ENCODE data around the gene MALSU1.

MALSU1 gene

DNA sequence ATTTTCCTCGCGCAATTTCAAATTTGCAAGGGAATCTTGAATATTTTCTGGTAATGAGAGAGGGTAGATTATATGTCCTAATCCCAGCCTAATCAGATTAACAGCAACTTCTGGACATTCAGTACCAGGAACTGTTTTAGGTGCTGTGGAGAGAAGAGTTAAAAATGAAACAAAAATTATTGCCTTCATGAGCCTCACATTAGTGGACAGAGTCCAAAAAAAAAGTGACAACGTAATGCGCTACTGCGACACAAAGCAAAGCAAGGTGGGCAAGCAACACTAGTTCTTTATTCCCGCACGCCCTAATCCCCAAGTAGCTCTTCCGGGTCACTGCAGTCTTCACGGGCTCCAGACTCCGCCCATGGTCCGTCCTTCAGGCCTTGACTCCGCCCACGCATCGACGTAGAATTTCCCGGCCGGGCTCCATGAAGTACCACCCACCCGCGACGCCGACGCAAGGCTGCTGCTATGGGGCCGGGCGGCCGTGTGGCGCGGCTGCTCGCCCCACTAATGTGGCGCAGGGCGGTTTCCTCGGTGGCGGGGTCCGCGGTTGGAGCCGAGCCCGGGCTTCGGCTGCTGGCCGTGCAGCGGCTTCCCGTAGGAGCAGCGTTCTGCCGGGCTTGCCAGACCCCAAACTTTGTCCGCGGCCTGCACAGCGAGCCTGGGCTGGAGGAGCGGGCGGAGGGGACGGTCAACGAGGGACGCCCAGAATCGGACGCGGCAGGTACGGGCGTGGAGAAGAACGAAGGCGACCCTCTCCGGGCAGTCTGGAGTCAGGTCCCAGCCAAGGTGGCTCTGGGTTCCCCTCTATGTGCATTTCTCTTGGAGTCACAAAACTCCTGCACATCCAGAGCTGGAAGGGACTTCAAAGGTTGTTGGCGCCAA lies at the start of gene MALSU1:
TSS of gene MALSU1 (plus strand) at position 455 of the 885 bp plus-strand sequence. CDS start at position 469, 14 bp downstream.
- peak; percentile 98 for DNase-seq

DNA sequence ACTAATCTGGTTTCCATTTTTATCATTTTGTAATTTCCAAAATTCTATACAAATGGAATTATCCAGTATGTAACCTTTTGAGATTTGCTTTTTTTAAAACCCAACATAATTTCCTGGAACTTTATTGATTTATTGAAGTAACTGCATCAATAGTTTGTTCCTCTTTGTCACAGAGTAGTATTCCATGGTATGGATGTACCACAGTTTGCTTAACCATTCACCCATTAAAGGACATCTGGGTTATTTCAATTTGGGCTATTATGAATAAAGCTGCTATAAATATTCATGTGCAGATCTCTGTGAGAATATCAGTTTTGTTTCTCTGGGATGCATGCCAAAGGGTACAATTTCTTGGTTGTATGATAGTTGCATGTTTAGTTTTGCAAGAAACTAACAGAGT lies 49.7 kb upstream of the MALSU1 start:
- DNase-seq: no peak

DNA sequence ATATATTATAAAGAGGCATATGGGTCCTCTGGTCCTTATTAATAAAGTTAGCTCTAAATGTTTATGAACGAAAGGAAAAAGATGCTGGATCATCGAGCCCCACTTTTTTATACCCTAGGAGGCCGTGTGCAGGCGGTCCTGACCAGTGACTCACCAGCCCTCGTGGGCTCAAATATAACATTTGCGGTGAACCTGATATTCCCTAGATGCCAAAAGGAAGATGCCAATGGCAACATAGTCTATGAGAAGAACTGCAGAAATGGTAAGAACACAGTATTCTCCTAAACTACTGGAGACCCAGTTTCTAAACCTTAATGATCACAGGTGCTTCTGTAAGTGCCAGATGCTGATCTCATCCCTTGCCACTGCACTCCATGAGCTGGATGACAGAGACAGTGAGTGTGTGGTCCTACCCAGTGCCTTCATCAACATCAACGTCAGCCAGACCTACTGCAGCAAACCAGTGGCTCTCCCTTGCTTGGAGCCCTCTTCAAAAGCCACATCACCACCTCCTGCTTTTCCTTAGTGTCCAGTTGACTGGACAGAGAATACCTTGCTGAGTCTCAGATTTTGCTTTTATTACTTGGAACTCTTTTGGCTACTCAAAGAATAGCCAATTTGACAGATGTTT lies 45.0 kb upstream of the MALSU1 start:
- no peak for DNase-seq

DNA sequence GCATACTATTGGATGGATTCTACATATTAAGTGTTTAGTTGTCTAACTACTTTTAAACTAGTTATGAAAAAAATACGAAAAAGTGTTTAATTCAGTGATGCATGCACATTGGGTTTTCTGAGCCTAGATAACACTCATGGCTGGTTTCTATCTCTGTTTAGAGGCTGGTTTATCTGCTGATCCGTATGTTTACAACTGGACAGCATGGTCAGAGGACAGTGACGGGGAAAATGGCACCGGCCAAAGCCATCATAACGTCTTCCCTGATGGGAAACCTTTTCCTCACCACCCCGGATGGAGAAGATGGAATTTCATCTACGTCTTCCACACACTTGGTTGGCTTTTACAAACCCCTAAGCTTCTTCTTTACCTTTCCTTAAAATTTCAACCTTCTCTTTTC lies 42.4 kb upstream of the MALSU1 start:
- no peak for DNase-seq

DNA sequence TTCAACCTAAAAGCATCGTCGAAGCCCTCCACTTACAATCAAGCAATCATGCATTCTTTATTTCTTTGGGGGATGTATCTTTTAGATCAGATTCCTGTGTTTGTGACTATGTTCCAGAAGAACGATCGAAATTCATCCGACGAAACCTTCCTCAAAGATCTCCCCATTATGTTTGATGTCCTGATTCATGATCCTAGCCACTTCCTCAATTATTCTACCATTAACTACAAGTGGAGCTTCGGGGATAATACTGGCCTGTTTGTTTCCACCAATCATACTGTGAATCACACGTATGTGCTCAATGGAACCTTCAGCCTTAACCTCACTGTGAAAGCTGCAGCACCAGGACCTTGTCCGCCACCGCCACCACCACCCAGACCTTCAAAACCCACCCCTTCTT lies 38.8 kb upstream of the MALSU1 start:
- no peak for DNase-seq

DNA sequence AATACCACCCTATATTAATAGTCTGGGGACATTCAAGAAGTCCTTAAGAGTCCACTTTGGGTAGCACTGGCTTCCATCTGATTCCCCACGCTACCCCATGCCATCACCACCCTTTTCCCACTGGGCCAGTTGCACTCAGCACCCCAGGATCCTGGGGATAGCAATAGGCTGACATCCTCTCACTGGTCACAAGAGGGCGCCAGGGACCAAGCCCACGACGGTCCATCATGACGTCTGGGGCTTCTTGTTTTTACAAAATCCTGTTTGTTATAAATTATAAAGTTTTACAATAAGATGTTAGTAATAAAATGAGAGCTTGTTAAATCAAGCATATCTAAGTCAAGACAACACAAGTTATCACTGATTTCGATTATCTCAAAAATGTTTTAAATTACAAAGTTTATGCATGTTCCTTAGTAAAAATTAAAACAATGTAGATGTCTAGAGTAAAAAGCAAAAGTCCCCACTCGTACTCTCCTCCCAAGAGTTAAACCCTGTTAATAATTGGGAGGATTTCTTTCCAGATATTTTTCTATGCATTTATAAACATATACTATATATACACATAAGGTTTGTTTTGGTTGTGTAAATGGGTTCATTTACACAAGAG lies 37.2 kb upstream of the MALSU1 start:
- DNase-seq: peak; percentile 63

DNA sequence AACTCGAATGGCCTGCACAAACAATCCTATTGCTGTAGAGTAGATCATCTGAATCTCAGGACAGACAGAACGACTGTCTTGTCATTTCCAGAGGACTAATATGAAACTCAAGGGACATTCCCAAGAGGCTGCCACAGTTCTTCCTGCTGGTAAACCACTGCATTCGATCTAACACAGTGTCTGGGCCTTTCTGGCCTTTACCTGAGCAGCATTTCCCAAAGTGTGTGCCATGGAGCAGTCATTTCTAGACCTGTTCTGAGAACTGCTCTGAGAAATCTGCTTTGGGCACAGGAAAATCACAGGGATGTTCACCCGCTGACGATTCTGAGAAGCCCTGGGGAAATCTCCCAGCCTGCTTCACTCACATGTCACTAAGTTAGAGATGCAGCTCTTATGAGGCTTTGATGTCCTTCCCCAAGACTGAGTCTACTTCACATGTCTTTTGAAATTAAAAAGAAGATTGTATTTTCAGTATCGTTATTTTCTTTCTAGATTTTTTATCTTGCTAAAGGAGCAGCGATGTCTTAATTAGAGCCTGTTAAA lies 34.2 kb upstream of the MALSU1 start:
- DNase-seq: no peak

DNA sequence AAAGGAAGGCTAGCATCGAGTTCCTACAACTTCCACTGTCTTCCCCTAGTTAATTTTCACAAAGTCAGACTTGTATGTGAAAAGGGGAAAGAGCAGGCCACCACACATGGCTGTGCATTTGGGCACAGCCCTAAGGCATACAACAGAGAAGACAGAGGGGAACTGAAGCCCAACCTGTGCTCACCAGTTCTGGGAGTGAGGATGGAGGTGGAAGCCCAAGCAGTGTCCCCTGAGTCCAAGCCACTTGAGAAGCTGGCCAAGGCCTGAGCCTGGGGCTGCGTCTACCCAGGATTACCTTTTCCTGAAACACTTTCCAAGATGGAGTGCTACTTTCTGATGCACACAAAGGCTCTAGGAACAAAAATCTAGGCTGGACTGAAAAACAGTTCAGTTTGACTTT lies 32.2 kb upstream of the MALSU1 start:
- DNase-seq: no peak

DNA sequence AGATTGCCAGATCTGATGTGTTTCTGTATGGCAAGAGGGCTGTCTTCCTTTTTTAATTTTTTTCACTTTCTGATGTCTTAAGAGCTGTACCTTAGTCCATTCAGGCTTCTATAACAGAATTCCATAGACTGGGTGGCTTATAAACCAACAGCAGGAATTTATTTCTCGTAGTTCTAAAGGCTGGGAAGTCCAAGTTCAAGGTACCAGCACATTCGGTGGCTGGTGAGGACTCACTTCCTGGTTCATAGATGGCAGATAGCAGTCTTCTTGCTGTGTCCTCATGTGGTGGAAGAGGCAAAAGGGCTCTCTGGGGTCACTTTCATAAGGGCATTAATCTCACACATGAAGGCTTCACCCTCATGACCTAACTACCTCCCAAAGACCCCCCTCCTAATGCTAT lies 31.8 kb upstream of the MALSU1 start:
- no peak for DNase-seq

DNA sequence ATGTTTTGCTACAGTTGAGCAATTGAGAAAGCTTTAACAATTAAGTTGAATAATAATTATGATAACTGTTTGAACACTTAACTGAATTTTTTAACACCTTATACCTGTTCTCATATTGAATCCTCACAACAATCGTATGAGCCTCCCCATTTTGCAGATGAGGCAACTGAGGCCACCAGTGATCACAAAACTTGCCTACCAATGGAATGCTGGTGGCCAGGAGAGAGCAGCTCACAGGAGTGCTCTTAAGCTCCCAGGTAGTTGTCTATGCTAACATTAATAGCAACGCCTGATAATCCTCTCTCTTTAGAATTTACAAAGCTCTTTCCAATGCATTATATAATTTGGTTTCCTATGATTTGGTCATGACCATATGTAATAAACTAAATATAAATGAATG lies 31.0 kb upstream of the MALSU1 start:
- DNase-seq: no peak

DNA sequence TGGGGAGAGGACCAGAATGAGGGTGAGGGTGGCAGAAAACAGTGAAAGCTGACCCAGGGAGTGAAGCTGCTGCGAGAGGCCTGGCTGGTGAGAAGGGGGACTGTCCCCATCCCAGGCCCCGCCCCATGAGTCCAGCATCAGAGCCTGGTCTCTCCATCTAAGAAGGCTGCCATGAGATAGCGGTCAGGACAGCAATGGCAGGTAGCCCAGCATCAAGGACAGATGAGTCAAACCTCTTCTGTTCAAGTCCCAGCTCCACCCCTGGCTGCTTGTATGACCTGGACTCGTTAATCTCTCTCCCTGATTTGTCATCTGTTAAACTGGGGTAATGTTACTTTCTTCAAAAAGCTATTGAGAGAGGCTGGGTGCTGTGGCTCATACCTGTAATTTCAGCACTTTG lies 30.4 kb upstream of the MALSU1 start:
- DNase-seq: no peak

DNA sequence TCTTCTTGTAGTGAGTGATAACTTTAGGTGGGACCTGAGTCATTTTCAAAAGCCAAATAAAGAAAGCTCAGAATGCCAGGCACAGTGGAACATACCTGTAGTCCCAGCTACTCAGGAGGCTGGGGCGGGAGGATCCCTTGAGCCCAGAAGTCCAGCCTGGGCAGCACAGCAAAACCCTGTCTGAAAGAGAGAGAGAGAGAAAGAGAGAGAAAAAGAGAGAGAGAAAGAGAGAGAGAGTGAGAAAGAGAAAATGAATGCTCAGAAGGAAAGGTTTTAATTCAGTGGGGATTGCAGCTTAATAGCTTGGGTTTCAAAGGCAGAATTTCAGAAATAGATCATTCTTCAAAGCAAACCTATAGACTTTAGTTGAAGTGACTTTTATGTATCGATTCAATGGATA lies 26.9 kb upstream of the MALSU1 start:
- no peak for DNase-seq

DNA sequence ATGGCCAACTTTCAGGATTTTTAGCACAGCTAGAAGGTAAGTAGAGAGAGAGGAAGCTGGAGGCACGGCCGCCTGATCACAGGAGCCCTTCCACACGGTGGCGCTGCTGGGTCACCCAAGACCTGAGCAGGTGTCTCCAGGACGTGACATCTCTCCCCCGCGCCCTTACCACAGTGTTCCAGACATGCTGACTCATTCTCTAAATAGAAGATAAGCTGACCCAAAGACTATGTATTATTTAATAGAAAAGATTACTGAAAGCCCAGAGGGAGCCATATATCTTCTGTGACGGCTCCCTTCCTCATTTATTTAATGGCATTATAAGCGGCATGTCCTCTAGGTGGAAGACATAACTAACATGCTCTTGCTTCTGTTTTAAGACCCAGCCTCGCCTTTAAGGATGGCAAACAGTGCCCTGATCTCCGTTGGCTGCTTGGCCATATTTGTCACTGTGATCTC lies 26.0 kb upstream of the MALSU1 start:
- peak; percentile 89 for DNase-seq

DNA sequence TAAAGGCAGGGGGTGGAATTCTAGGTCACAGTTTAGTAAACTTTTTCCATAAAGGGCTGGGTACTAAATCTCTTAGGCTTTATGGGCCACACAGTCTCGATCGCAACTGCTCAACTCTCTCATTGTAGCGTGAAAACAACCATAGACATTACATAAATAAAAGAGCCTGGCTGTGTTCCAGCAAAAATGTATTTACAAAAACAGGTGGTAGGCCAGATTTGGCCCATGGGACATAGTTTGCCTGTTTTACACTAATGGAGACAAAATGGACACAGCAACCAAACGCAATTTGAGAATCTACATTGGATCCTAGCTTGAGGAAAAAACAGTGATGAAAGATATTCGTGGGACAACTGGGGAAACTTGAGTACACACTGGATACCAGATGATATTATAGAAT lies 23.2 kb upstream of the MALSU1 start:
- DNase-seq: peak; percentile 32

DNA sequence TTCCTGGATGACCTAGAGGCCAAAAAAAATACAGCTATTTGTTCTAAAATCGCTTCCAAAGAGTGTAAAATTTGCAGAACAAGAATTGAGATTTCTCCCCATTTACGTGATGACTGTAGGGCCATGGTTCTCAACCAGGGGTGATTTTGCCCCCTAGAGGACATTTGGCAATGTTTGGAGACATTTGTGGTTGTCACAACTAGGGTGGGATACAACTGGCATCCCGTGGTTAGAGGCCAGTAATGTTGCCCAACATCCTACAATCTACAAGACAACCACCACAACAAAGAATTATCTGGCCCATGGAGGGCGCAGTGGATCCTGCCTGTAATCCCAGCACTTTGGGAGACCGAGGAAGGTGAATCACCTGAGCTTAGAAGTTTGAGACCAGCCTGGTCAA lies 22.8 kb upstream of the MALSU1 start:
- DNase-seq: no peak

DNA sequence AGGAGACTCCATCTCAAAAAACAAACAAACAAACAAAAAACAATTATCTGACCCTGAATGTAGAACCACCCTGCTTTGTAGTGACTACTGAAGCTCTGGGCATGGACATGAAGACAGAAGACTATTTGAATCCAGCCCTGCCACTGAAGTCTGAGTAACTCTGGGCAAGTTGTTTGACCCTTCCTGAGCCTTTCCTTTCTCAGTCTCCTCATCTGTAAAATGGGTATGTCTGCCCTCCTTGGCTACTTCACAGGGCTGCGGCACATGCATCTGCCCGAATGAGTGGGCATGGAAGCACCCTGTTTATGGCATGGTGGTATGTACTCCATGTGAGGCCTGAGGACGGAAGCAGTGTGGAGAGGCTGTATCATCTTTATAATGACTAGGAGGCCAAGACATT lies 22.2 kb upstream of the MALSU1 start:
- no peak for DNase-seq

DNA sequence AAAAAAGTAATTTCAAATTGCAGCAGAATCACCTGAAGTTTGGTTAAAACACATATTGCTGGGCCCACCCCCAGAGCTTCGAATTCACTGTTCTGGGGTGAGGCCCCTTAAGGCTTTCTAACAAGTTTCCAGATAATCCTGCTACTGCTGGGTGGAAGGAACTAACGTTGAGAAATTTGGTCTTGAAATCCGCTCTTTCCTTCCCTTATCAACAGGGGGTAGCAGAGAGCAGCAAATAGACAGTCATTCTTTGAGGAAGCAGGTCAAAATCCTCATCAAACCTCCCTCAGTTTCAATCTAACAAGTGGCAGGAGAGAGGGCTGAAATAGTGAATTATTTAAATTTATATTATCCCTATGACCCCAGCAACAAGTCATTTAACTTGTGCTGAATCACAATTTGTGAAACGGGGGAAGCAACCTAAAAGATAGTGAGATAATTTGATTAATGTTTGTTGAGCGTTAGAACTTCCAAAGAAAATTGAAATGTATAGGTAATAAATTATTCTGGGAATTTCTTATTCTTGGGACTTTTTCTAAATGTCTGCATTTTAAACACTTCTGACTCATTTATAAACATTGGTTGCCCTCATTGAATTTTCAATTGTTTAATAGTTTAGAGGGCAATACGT lies 21.7 kb upstream of the MALSU1 start:
- DNase-seq: peak; percentile 68

DNA sequence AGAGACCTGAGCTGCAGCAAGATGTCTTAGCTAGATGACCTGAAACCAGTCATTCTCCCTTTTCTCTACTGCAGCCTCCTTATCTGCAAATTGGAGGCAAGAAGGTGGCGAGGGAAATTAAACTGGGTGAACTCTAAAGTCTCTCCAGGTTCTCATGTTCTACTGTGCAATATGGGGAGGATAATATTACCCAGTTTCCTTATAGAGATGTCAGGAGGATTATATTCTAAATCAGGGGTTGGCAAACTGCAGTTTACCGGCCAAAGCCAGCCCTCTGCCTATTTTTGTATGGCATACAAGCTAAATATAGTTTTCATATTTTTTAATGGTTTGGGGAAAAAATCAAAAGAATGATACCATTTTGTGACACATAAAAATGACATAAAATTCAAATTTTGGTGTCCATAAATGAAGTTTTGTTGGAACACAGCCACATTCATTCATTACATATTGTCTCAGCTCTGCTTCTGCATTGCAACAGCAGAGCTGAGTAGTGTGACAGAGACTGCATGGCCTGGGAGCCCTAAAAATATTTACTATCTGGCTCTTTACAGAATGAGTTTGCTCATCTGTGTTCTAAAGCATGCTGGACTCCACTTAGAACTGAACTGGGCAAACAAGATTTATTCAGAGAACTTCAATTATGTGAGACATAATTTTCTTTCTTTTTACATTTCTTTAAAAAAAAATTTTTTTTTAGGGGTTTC lies 19.2 kb upstream of the MALSU1 start:
- DNase-seq: no peak

DNA sequence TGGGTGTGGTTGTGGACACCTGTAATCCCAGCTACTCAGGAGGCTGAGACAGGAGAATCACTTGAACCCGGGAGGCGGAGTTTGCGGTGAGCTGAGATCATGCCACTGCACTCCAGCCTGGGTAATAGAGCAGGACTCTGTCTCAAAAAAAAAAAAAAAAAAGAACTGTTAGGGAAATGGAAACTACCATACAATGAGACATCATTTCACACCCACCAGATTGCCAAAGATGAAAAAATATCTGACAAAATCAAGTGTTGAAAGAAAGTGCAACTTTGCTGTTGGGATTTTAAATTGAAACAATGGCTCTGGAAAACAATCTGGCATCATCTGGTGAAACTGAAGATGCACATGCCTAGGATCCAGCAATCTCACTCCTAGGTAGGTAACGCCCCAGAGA lies 16.1 kb upstream of the MALSU1 start:
- DNase-seq: no peak

DNA sequence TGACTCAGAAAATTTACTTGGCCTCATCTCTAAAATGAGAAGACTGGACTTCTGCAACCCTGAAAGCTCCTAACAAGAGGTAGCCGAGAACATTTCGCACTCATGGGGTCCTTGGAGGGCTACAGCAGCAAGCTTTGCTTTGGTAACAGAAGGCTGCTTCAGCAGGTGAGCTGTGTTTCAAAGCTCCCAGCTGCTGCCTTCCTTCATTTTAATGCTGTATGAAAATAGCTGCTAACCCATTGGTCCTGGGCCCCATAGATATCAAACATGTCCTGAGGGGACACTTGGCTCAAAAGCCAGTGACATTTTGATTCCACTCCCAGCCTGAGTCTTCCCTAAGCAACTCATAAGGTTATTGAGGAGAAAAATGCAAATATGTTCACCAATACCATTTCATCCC lies 14.3 kb upstream of the MALSU1 start:
- DNase-seq: no peak

DNA sequence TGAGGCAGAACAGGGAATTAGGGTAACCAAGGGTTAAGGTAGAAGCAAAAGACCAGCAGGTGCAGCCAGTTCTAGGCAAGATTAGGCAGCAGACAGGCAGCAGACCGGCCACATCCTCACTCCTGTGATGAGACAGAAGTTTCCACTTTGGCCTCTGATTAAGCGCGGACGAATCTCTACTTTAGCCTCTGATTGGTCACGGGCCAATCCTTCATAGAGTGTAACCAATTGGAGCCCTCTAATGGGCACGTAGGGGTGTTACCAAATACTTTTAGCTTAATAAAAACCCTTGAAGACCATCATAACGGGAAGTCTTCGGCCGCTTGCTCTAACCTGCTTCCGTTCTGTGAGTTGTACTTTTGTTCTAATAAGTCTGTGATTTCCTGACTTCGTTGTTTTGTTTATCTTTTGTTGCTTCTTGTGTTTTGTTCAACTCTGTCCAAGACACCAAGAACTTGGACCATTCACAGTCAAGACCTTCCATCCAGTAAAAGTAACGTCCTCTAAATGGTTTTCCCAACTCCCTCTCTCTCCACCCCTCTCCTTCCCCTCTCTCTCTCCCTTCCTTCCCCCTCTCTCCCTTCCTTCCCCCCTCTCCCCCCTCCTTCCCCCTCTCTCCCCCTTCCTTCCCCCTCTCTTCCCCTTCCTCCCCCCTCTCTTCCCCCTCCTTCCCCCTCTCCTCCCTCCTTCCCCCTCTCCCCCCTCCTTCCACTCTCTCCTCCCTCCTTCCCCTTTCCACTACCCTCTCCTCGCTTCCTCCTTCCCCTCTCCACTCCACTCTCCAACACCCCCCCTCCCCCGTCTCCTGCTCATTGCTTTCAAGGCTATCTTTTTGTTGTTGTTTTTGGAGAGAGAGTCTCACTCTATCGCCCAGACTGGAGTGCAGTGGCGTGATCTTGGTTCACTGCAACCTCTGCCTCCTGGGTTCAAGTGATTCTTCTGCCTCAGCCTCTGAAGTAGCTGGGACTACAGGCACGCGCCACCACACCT lies 13.2 kb upstream of the MALSU1 start:
- DNase-seq: no peak
